Retina (tissue), 1 donor: Measurements from ENCODE around the gene RBM15B.
"Not testable (repeated sequence)": the region's sequence is repeated elsewhere in the genome, so short reads cannot be mapped to it uniquely, and the experiment has no call there.

Source experiments
- DNase-seq: peaks from one replicate; pipeline ENCODE4 v3.0.0-alpha.2; 2016

RBM15B gene, protein sequence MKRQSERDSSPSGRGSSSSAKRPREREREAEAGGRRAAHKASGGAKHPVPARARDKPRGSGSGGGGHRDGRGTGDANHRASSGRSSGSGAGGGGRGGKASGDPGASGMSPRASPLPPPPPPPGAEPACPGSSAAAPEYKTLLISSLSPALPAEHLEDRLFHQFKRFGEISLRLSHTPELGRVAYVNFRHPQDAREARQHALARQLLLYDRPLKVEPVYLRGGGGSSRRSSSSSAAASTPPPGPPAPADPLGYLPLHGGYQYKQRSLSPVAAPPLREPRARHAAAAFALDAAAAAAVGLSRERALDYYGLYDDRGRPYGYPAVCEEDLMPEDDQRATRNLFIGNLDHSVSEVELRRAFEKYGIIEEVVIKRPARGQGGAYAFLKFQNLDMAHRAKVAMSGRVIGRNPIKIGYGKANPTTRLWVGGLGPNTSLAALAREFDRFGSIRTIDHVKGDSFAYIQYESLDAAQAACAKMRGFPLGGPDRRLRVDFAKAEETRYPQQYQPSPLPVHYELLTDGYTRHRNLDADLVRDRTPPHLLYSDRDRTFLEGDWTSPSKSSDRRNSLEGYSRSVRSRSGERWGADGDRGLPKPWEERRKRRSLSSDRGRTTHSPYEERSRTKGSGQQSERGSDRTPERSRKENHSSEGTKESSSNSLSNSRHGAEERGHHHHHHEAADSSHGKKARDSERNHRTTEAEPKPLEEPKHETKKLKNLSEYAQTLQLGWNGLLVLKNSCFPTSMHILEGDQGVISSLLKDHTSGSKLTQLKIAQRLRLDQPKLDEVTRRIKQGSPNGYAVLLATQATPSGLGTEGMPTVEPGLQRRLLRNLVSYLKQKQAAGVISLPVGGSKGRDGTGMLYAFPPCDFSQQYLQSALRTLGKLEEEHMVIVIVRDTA

DNA sequence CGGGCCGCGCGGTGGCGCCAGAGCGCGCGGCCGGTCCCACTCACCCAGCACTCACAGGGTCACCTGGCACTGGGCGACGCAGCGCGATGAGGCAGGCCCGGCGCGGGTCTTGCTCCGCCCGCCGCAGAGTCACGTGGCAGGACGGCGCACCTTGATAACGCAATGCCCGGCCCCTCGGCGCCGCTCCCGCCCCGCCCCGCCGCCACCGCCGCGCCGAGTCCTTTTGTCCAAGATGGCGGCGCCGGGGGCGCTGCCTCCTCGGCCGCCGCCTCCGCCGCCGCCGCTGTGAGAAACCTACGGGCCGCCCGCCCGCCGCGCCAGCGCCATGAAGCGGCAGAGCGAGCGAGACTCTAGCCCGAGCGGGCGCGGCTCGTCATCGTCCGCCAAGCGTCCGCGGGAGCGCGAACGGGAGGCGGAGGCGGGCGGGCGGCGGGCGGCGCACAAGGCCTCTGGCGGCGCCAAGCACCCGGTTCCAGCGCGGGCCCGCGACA is at the start of gene RBM15B:
RBM15B (plus strand) TSS at position 211 of the 491 bp plus-strand sequence; CDS start at position 326, 115 bp downstream.
- DNase-seq: no peak

DNA sequence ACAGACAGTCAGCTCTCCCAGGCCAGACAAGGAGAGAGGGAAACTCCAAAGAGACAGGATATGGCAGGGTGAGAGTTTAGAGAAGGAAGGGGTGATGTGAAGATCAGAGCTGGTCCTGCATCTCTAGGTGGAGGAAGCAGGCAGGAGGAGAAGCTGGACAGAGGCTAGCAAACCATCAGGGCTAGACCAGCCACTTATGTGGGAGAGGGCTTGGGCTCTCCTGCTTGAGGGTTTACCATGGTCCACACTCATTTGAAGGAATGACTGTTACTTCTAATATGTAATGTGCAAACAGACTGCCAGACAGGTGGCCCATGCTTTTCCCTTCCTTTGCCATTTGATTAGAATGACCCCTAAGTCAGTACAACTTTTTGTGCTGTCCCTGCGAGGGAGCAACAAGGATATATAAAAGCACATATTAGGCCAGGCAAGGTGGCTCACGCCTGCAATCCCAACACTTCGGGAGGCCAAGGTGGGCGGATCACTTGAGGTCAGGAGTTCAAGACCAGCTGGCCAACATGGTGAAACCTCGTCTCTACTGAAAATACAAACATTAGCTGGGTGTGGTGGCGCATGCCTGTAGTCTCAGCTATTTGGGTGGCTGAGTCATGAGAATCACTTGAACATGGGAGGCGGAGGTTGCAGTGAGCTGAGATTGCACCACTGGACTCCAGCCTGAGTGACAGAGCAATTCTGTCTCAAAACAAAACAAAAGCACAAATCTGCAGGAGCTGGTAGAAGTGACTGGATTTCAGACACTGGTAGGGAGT is 47.0 kb upstream of the RBM15B start:
- DNase-seq: no peak

DNA sequence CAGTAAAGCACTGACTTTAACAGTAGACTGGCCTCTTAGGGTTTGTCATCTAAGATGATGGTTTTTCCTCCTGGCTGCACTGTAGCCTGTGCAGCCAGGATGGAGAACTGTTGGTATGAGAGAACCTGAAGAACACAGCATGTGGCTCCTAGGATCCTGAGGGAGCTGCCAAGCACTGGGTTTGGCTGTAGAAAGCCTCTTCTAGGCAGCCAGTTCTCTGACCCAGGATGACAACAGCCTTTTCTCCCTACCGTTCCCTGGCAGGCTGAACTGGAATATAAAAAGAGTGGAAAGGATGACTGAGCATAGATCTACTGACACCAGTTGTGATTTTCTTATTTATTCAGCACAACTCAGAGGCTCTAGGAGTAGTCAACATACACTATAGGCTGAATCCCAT is 40.3 kb upstream of the RBM15B start:
- DNase-seq: no peak

DNA sequence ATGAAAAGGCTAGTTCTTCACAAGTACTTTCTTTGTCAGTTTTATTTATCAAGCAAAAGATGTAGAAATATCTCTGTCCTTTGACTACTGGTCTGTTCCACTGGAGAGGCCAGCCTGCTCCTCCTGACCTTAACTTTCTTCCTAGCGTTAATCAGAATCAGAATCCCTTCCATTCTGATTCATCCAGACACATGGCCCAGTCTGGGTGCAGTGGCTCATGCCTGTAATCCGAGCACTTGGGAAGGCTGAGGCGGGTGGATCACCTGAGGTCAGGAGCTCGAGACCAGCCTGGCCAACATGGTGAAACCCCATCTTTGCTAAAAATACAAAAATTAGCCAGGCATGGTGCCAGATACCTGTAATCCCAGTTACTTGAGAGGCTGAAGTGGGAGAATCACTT is 38.0 kb upstream of the RBM15B start:
- DNase-seq: no peak

DNA sequence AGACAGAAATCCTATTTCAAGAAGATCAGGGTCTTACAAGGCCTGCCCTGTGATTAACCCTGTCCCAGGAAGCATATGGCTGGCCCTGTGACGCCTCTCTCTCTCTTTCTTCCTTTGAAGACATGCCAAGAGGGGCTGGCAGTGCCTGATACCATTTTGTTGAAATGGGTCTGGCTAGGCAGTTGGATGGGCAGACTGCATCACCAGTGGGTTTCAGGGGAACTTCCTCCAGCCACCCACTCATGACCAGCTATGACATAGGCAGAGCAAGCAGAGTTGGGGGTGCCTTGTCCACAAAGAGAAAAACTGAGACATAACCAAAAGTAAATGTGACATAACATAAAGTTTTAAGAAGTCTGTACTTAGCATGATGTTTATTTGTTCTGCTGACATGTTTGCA is 37.4 kb upstream of the RBM15B start:
- DNase-seq: no peak

DNA sequence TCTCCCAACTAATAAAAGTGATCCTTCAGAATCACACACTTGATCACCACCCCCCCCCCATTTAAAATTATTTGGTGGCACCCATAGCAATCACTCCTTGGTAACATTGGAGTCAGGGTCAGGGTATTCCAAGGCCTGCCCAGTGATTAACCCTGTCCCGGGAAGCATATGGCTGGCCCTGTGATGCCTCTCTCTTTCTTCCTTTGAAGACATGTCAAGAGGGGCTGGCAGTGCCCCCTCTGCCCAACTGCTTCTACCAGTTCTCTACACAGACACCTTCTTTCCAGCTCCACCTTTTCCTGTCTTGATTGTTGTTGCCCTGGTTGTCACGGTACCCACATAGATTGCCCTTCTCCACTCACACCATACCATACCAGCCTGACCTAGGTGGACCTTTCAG is 36.9 kb upstream of the RBM15B start:
- DNase-seq: no peak

DNA sequence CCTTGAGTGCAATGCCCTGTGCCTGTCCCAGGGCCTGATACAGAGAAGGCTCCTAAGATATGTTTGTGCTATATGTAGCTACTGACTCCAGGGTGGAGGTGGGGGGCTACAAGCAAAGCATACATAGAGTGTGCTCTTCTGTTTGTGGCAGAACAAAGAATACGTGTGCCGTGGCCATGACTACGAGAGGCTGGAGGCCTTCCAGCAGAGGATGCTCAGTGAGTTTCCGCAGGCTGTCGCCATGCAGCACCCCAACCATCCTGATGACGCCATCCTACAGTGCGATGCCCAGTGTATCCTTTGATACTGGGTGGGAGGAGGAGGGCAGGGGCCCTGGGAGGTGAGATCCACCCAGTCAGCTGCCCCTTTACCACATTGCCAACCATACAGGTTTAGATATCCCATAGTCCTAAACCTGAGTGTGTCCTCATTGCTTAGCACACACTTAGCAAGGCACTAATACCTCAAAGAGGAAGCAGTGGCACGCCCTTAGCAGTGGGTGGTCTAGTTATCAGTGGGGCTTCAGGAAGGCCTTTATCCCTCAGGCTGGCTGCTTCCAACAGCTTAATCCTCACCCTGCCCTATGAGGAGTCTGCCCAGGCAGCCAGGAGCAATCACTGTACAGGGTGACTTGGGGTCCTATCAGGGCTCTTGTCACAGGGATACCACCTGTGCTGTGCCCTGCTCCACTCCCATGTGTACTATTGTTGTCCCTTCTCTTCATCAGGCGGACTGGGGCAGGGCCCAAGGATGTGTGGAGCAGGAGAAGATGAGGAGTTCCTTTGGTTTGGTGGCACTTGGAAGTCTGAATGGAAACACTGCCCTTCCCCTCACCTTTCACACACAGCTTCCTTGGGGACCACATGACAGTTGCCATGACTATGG is 36.1 kb upstream of the RBM15B start:
- DNase-seq: no peak

DNA sequence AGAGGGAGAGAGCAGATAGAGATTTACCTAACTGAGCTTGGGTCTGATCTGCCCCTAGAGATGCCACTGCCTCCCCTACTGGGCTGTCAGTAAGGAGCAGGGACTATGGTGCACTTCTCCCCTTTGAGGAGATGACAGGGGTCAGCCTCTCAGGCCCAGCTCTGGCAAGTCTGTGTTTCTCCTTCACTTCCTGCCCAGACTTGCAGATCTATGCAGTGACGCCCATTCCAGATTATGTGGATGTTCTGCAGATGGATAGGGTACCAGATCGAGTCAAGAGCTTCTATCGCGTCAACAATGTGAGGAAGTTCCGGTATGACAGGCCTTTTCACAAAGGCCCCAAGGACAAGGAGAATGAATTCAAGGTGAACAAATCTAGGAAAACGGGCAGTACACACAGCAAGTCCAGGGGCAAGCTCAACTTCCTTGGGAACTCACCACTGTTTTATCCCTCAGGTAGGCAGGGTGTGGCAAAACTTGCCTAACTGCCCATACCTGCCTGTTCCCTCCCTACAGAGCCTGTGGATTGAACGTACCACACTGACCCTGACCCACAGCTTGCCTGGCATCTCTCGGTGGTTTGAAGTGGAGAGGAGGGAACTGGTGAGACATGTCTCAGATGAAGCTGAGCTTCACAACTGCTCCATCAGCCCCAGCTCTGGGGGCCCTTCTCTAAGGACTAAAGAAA is 35.0 kb upstream of the RBM15B start:
- DNase-seq: no peak

DNA sequence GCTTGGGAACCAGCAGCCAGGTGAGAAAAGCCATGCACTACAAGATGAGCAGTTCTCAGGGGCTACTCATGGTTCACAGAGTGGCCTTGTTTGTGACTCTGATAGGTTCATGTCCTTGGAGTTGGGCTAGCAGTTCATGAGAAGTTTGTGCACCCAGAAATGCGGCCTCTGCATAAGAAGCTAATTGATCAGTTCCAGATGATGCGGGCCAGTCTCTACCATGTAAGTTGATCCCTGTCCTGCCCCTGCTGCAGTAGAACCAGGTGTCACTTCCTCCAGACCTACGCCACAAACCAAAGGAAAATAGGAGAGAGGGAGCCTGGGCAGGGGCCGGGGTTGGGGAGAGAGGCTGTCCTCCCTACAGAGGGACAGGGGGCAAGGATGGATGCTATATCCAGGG is 33.2 kb upstream of the RBM15B start:
- DNase-seq: no peak

DNA sequence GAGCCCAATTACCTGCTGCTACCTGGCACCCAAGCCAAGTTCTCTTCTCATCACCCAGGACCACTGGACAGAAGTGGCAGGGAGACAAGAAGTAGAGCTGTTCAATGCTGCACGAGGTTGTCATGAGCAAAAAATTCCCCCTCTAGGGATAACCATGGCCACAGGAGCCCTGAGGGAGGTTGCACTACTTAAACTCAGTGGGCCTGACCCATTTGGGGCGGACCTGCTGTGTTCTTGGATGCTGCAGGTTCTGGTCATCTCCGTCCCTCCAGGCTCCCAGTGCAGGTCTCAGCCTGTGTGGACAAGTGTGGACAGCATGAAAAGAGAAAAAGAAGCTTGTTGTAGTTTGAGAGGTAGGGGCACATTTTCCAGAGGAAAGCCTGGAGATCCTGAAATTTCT is 32.1 kb upstream of the RBM15B start:
- DNase-seq: no peak

DNA sequence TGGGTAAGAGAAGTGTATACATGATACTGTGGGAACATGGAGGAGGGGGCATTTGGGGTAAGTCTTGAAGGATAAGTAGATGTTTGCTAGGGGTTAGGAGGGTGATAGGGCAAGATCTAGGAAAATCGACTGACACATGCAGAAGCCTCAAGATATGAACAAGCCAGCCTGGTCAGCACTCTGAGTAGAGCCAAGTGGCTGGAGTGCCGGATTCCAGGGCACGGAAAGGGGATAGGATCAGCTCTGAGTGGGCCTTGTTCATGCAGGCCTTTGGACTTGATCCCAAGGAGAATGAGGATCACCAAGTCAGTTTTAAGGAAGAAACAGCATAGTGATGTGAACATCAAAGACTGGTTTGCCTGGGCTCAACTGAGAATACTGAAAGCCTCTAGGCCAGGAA is 30.3 kb upstream of the RBM15B start:
- DNase-seq: no peak

DNA sequence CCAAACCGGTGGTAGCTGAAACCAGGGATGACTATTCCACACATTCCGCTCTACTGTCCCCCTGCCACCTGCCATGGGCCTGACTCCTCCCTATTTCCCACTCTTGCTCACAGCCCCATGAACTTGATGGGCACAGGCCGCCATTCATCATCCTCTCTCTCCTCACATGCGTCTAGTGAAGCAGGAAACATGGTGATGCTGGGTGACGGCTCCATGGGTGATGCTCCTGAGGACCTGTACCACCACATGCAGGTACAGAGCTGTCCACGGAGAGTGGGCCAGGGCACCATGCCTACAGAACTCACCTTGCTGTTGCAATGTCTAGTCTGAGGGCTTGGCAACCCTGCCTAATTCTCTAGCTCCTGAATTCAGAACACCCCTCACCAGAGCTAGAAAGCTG is 29.3 kb upstream of the RBM15B start:
- no peak for DNase-seq

DNA sequence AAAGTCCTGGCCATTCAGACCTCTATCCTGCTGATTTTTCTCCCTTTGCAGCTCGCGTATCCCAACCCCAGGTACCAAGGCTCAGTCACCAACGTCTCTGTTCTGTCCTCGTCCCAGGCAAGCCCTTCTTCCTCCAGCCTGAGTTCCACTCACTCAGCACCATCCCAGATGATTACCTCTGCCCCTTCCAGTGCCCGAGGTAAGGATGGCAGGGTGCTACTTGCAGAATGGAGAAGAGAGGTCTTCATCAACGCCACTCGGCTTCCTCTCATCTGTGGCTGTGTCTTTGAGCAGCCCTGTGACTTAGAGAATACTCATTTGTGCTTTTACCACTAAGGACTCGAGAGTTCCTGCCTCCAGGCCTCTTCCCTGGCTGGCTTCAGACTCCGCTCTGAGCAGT is 28.6 kb upstream of the RBM15B start:
- no peak for DNase-seq

DNA sequence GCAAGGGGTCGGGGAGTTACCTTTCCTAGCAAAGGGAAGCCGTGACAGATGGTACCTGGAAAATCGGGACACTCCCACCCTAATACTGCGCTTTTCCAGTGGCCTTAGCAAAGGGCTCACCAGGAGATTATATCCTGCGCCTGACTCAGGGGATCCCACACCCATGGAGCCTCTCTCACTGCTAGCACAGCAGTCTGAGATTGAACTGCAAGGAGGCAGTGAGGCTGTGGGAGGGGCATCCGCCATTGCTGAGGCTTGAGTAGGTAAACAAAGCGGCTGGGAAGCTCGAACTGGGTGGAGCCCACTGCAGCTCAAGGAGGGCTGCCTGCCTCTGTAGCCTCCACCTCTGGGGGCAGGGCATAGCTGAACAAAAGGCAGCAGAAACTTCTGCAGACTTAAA is 22.8 kb upstream of the RBM15B start:
- not testable (repeated sequence) for DNase-seq

DNA sequence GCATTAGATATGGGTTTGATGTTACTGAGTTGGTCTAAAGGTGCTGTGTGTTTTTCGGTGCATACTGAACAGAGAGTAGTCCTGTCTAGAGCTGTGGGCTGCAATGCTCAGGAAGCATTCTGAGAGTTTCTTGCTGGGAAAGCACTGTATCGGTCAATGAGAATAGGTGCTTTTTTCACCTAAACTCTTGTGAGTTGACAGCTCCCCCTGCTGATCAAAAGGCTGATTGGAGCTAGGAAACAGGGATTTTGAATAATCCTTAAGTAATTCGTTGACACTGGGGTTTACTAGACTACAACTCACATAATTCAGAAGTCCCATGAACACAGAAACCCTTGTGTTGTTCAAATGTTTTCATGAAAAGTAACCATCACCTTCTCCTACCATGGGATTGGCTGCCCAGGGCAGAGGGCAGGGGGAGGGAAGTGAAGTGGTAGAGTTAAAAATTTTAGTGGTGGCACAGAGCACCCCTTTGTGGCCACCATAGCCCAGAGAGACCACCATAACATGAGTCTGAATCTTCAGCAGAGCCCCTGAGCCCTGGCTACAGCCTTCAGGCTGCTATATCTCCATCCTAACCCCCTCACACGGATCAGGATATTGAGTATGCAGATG is 19.0 kb upstream of the RBM15B start:
- peak; percentile 65 for DNase-seq

DNA sequence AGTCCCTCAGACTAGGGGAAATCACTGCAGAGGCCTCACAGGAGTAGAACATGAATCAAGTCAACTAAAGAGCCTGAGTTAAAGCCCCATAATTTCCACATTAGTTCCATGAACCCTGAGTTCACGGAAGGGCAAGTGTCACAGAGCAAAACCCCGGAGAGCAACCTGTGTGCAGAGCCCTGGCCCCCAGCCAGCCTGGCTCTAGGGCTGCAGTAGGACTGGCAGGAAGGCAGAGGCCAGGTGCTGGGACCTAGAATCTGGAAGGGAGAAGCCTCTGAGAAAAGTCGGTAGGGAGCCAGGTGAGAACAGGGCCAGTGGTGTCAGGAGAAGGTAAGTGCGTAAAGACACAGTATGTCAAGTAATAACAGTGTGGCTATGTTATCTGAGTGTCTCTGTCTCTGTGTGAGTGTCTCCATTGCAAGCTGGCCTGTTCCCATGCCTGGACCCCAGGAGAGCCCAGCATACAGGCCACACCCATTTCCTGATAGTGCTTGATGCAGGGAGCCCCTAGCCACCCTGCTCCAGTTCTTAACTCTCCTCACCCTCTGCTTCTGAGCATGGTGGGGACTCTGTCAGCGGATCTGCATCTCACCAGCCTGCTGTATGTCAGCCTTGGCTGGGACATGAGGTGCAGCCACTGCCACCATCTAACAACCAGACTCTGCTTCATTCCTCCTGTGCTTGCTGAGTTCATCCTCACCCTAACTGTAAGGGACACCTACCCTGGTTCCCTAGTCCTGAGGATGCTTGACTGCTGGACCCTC is 17.2 kb upstream of the RBM15B start:
- DNase-seq: no peak

DNA sequence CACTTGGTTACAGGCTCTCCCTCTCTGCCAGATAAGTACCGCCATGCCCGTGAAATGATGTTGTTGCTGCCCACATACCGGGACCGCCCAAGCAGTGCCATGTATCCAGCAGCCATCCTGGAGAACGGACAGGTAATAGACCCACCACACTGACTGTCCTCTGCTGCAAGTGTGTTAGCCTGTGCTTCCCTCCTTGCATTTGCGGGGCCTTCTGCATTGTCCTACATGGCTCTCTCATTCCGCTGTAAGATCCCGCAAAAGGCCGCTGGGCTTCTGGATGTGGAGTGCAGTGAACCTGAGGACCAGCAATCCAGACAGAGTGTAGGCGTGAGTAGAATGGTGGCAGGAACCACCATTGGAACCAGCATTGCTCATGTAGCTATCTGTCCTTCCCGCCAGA is 16.6 kb upstream of the RBM15B start:
- DNase-seq: no peak

DNA sequence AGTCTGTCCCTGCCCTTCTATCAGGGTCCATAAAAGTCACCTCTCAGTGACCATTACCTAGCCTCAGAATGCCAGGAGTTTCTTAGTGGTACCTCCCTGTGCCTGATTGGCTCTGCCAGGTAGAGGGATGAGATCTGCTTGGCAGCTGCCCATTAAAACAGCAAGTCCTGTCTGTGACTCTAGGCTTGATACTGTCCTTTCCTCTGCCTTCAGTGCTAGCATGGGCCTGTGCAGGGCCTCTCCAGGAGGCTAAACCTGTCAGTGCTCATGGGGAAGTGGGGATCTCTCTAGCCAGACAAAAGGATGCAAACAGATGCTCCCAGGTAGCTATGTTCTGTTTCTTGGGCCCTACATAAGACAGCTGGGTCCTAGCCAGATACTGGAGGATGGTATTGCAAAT is 15.9 kb upstream of the RBM15B start:
- no peak for DNase-seq

DNA sequence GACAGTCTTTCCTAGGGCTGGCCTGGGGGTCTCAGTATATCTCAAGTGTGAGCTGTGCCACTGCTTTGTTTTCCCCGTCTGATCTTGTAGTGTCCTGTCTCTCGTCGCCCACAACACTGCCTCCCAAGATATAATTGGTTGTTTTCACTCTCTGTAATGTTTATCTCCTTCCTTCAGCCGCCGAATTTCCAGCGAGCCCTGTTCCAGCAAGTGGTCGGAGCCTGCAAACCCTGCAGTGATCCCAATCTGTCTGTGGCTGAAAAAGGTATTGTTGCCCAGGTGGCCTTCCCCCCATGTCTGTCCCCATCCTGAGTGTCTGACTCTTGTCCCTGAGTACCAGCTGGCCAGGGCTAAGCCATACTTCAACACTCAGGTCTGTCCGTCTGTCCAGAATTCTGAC is 15.5 kb upstream of the RBM15B start:
- DNase-seq: no peak

DNA sequence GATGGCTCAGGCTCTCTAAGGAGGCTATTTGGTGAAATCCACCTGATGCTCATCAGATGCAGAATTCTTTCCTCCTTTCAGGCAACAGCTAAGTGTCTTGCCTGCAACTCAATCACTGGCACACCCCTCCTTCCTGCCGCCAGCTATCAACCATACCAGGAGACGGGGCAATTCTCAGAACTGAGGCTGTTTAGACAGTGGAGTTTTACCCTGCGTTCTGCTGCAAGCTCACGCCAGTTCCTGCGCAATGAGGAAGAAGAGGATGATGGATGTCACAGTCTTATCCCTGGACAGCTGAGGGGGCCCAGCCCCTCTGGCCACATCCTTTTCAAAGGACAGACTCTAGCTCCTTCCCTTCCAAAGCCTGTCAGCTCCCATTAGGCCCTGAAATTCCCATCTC is 13.0 kb upstream of the RBM15B start:
- DNase-seq: no peak
